ENCODE data around the gene C1orf122. TPM values are rescaled to one million over a fixed set of nuclear protein-coding genes. Genes with fewer than 3 reads are reported as not detected.

C1orf122 gene
- total RNA-seq, 3 donors from 2014 or later, result 29.2 to 39.0 (median 34.2) TPM

DNA sequence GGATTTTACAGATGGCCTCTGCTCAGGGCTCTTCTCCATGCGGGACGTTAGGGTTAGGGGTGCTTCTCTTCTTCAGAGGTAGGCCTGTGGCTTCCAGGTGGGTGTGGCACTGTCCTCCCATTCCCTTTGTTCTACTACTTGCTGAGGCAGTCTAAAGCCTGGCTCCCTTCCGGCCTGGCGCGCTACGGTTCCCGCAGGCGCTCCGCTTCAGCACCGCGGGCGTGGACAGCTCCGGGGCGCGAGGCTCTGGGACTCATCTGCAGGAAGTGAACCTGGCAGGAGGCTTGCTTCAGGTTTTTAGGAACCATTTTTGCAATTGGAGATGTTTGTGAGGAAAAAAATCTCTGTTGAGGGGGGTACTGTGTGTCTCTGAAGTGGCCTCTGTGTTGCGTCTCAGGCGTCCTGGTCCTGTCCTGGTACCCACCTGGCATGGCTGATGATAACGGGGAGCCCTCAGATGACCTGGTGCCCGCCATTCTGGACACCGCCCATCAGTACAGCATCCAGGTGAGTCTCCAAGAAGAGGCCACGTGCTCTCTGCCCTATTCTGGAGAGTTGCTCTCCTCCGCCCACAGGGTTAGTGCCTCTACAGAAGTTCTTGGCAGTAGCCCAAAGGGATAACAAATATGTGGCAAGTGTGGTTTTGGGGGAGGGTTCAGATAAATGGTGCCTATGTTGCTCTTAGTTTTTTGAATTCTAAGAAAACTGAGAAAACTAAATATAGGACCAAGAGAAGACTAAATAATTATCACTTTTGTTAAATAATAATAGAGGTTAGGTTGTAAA lies 12.1 kb upstream of the C1orf122 start:
- Histone ChIP-seq H3K4me3 (no peak overlapping the region), H3K9me3 (no peaks in the 10 kb centered on the region), H3K36me3 (ENCODE audit: low read depth) (no peaks in the 10 kb centered on the region), H3K4me1 (ENCODE audit: low read depth) (peaks cover 6% of the 10 kb centered on the region)
- intact Hi-C loops (cut with DNase I, micrococcal nuclease), result no loop called here
- ATAC-seq (peak; percentile 80), DNase-seq (peak; percentile 68 to 85 (median 82))
- TF ChIP-seq, protein P1, sequence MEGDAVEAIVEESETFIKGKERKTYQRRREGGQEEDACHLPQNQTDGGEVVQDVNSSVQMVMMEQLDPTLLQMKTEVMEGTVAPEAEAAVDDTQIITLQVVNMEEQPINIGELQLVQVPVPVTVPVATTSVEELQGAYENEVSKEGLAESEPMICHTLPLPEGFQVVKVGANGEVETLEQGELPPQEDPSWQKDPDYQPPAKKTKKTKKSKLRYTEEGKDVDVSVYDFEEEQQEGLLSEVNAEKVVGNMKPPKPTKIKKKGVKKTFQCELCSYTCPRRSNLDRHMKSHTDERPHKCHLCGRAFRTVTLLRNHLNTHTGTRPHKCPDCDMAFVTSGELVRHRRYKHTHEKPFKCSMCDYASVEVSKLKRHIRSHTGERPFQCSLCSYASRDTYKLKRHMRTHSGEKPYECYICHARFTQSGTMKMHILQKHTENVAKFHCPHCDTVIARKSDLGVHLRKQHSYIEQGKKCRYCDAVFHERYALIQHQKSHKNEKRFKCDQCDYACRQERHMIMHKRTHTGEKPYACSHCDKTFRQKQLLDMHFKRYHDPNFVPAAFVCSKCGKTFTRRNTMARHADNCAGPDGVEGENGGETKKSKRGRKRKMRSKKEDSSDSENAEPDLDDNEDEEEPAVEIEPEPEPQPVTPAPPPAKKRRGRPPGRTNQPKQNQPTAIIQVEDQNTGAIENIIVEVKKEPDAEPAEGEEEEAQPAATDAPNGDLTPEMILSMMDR (IDR thresholded peaks at IDR 0.05), result no peak

GRCh38 chr1:37797750-37798345 lies 9.7 kb upstream of the C1orf122 start:
- intact Hi-C loops (cut with DNase I, micrococcal nuclease), result no loop called here
- ATAC-seq, result no peak
- TF ChIP-seq, protein P1 (IDR thresholded peaks at IDR 0.05), result no peak

GRCh38 chr1:37802439-37802838 lies 5.2 kb upstream of the C1orf122 start:
- TF ChIP-seq, protein P1 (IDR thresholded peaks at IDR 0.05), result no peak
- no peak for DNase-seq
- intact Hi-C loops (cut with DNase I, micrococcal nuclease), result no loop called here

More at GRCh38 chr1:37797750-37798345, 9.7 kb upstream of the C1orf122 start:
- Histone ChIP-seq H3K4me3 (no peak overlapping the region), H3K9me3 (no peaks in the 10 kb centered on the region), H3K4me1 (ENCODE audit: low read depth) (peaks cover 6% of the 10 kb centered on the region), H3K36me3 (ENCODE audit: low read depth) (no peaks in the 10 kb centered on the region)
- DNase-seq, result no peak

DNA sequence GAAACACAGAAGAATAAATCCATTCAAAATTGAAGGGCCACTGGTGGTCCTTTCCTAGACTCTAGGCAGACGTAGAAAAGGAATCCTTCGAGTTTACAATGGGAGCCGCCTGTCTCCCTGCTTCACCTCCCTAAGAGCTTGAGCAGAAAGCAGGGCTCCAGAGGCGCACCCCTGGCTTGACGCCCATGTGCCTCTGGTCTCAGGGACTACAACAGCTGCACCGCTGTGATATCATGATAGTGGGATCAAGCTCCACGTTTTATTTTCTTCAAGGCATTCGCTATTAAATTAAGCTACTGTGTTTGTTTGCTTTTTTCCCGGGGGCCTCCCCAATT lies 403 bp upstream of the C1orf122 start:
- Histone ChIP-seq H3K9me3 (no peaks in the 10 kb centered on the region), H3K36me3 (ENCODE audit: low read depth) (peaks cover 16% of the 10 kb centered on the region), H3K4me1 (ENCODE audit: low read depth) (peaks cover 16% of the 10 kb centered on the region), H3K4me3 (peak overlapping the region; percentile 76)
- ATAC-seq (no peak), DNase-seq (peak in 1 of 3 donors; percentile 36)
- intact Hi-C loops (cut with DNase I, micrococcal nuclease), result no loop called here
- TF ChIP-seq, protein P1 (IDR thresholded peaks at IDR 0.05), result no peak

More at GRCh38 chr1:37802439-37802838, 5.2 kb upstream of the C1orf122 start:
- Histone ChIP-seq H3K4me1 (ENCODE audit: low read depth) (peaks cover 8% of the 10 kb centered on the region), H3K4me3 (no peak overlapping the region), H3K36me3 (ENCODE audit: low read depth) (peaks cover 16% of the 10 kb centered on the region), H3K9me3 (no peaks in the 10 kb centered on the region)
- ATAC-seq, result no peak

DNA sequence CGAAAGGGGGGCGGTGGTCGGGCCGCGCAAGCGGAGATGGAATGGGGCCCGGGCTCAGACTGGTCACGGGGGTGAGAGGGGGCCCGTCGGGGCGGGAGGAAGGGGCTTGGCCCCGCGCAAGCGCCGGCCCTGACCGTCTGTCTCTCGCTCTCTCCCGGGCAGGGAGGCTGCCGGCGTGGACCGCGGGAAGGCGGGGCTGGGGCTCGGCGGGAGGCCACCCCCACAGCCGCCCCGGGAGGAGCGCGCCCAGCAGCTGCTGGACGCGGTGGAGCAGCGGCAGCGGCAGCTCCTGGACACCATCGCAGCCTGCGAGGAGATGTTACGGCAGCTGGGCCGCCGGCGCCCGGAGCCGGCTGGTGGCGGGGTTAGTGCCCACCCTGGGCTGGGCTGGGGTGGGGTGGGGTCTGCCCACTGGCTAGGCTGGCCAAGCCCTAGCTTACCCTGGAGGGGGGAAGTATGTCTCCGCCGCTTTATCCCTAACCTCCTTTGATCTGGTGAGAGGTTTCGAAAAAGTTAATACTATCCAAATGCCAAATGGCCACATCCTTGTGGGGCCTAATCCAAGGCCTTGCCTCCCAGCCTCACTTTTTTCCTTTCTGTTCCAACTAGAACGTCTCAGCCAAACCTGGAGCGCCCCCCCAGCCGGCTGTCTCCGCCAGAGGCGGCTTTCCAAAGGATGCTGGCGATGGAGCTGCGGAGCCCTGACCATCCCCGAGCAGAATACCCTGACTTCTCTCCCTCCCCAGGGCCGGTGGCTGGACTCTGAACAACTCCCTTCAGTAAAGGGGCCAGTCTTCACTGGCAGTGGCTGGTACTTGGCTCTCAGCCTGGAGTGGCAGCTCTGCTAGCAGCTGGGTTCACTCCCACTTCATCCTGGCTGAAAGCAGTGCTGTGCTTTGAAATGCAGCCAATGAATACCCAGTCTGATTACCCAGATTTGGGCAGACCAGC lies 1.1 kb downstream of the C1orf122 start:
- peak; percentile 38 to 87 (median 73) for DNase-seq
- intact Hi-C loops (cut with DNase I, micrococcal nuclease), result no loop called here
- ATAC-seq, result peak; percentile 87
- Histone ChIP-seq H3K9me3 (no peaks in the 10 kb centered on the region), H3K4me3 (peak overlapping the region; percentile 76), H3K36me3 (ENCODE audit: low read depth) (peaks cover 8% of the 10 kb centered on the region), H3K4me1 (ENCODE audit: low read depth) (peaks cover 16% of the 10 kb centered on the region)
- TF ChIP-seq, protein P1 (IDR thresholded peaks at IDR 0.05), result no peak

Data from mucosa of descending colon (tissue), 3 donors.